Activated CD4-positive, CD25-positive, alpha-beta regulatory T cell treated with anti-CD3 and anti-CD28 coated beads, Interleukin-2, amount 50 U/mL, for 24 hours (primary cell): ENCODE measurements around the gene IFNB1.

ENCODE experiments used
- ATAC-seq, 2 donors: fragments of 150-1000 bp; cut with Tn5 transposase; one replicate each; pipeline ENCODE4 v1.10.0; 2021; ENCODE audit warnings: mild to moderate bottlenecking in 1 of 2, moderate library complexity in 1 of 2

IFNB1 gene

DNA sequence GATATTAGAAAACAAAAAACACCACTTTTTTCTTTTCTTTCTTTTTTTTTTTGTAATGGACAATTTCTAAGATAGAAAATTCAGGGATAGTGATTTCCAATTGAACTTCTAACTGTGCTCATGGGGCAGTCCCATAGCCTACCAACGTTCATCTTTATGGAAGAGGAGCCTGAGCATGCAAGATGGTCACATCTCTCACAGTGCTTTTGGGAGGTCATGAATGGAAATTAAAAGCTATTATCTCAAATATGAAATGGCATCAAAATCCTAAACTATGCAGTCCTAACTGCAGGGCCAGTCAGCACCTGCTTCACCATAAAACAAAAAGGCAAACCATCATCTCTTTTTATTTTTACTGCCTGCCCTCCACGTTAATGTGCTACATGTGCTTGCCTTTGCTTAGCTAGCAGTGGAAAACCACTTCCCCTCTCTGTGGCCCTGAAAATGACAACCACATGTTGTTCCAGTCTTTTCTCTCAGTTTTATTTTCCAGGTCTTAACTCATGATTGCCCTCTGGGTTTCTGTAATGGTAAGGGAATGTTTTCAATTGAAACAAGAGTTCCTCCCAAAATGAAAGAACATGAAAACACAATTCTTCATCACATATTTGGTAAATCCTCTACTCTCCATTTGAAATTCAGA is 16.7 kb downstream of the IFNB1 start:
- no peak for ATAC-seq

DNA sequence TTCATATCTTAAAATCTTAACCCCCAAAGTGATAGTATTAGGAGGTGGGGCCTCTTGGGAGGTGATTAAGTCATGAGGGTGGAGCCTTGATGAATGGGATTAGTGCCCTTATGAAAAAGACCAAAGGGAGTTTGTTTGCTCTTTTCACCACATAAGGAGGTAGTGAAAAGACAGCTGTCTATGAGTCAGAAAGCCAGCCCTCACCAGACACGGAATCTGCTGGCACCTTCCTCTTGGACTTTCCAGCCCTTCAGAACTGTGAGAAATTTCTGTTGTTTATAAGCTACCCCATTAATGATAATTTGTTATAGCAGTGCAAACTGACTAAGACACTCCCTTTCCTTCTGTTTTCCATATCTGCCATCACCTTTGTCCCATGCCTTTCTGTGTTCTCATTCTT is 20.8 kb downstream of the IFNB1 start:
- ATAC-seq = no peak

DNA sequence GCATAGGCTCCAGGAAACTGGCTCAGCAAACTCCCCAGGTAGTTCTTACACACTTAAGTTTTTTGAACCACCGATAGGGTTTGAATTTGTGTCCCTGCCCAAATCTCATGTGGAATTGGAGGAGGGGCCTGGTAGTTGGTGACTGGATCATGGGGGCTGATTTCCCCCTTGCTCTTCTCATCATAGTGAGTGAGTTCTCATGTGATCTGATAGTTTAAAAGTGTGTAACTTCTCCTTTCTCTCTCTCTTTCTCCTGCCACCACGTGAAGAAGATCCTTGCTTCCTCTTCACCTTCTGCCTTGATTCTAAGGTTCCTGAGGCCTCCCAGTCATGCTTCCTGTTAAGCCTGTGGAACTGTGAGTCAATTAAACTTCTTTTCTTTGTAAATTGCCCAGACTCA is 23.9 kb downstream of the IFNB1 start:
- no peak for ATAC-seq

- ATAC-seq = no peak
Observed at GRCh38 chr9:21047281-21047691, 30.5 kb downstream of the IFNB1 start.

DNA sequence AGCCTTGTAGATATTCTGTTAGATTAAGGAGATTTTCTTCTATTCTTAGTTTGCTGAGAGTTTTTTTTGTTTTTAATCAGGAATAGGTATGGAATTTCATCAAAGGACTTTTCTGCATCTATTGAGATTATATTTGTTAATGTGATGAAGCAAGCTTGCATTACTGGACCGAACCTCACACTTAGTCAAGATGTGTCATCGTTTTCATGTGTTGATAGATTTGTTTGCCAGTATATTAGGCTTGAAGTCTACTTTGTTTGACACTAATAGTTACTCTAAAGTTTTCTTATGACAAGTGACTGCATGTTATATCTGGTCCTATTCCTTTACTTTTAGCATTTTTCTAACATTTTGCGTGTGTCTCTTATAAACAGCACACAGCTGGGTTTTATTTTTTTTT is 33.9 kb downstream of the IFNB1 start:
- ATAC-seq = no peak

DNA sequence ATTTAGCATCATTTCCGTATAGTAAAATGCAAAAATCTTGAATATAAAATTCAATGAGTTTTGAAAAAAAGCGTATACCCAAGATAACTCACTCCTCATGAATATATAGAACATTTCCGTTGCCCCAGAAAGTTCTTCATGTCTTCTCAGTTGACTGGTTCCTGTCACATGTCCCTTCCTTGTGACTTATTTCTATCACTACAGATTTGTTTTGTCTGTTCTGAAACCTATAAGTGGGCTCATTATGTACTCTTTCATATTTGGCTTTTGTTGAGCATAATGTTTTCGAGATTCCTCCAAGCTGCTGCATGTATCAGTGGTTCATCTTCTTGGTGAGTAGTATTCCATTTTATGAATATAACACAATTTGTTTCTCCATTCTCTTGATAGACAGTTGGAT is 35.3 kb downstream of the IFNB1 start:
- no peak for ATAC-seq

- no peak for ATAC-seq
Observed at GRCh38 chr9:21039302-21039701, 38.4 kb downstream of the IFNB1 start.

DNA sequence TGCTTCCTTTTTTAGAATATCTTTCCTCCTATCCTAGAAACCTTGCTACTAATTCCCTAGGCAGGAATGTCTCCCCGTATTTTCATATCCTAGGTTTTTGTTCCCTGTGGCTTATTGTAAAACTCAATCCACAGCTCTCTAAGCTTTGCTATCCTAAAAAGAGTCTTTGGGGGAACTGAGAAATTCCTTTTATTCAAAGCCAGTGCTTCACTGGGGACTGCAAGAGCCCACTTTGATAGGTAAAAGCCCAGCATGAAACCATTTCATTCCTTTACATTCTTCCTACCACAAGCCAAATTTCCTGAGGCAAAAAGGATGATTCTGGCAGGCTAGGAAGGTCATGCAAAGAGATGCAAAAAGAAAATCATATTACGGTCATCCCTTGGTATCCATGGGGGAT is 40.5 kb downstream of the IFNB1 start:
- ATAC-seq = no peak

DNA sequence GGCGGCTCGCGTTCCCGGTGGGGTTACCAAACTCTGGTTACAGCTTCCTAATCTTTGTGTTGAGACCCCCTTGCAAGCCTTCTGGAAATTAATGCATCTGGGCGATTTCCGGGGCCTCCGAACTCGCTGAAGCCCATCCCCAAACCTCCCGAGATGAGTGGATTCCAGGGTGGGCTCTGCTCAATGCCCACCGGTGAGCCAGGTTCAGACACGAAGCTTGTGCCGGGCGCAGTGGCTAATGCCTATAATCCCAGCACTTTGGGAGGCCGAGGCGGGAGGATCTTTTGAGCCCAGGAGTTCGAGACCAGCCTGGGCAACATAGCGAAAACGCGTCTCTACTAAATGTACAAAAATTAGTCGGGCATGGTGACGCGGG is 45.9 kb downstream of the IFNB1 start:
- ATAC-seq = no peak

DNA sequence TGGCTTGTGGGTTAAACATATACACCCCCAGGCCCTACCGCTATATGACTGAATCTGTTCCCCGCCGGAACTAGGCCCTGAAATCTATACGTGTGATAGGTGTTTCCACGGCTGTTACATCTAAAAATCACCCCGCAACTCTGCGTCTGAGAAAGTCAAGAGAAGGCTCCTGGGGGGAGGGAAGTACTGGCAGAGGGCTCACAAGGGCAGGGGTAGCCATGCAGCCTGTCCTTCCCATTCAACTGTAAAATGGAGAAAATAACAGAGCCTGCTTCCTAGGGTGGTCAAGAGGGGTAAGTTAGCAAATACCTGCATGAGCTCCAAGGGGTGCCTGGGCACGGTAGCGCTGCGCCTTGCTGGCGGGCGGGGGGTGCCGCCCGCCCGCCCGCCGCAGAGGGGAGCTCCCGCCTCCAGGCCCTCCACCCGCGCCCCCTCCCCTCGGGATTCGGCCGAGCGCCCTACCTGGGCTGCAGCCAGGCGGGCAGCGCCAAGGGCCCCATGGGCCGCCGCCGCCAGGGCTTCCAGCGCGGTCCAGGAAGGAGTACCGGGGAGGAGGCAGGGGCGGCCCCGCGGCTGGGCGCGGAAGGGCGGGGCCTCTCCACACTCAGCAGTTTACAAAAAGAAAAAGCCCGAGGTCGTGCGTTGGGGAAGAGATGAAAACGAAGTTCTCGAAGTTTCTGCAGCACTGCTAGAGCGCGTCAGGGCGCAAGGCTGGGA is 46.5 kb downstream of the IFNB1 start, which contains the start of gene HACD4:
TSS of gene HACD4 (minus strand) at position 550 of the 717 bp plus-strand sequence. CDS start at position 500, 50 bp downstream.
- ATAC-seq = peak; percentile 53 to 62

- ATAC-seq = peak; percentile 83
Observed at GRCh38 chr9:21030389-21031035, 47.2 kb downstream of the IFNB1 start.

GRCh38 chr9:21029661-21030060 is 48.1 kb downstream of the IFNB1 start:
- ATAC-seq = peak; percentile 5 to 10

- ATAC-seq = peak; percentile 12 to 33
Observed at GRCh38 chr9:21028466-21028865, 49.3 kb downstream of the IFNB1 start.

- no peak for ATAC-seq
Observed at GRCh38 chr9:21027295-21027694, 50.4 kb downstream of the IFNB1 start.
